Keratinocyte (primary cell): ENCODE results near the gene HAP1.

Source experiments
- EZH2 ChIP-seq: IDR thresholded peaks from one replicate; pipeline ENCODE4 v1.6.1; 2012; ENCODE audit warnings: inconsistent platforms, mild to moderate bottlenecking, low read length, moderate library complexity
- TF ChIP-seq, protein P1 (sequence below), 3 experiments: IDR thresholded peaks in 1 of 3; conservative IDR thresholded peaks in 1 of 3; optimal IDR thresholded peaks in 1 of 3; 2 replicates in 2 of 3; 3 replicates in 1 of 3; pipeline versions ENCODE3 to v1.5.1; 2011; ENCODE audit warnings: low read length in 3 of 3, mild to moderate bottlenecking in 3 of 3, moderate library complexity in 2 of 3, control low read depth in 1 of 3, inconsistent platforms in 1 of 3; ENCODE audit not compliant: insufficient read depth in 2 of 3; ENCODE audit errors: extremely low read depth in 1 of 3

DNA sequence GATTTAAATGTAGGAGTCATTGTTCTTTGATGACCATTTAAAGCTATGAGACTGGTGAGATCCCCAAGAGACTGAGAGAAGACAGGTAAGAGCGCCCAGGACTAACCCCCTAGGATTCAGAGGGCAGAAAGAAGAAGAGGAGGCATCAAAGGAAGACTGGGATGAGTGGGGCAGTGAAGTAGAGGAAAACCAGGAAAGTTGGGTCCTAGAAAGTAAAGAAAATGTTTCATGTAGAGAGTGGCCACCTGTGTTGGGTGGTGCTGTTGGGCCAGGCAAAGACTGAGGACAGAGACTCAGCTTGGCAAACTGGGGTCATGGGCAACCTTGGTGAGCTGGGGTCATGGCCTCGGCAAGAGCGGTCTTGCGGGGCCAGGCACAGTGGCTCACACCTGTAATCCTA is 1.3 kb upstream of the HAP1 start:
- TF ChIP-seq, protein P1, sequence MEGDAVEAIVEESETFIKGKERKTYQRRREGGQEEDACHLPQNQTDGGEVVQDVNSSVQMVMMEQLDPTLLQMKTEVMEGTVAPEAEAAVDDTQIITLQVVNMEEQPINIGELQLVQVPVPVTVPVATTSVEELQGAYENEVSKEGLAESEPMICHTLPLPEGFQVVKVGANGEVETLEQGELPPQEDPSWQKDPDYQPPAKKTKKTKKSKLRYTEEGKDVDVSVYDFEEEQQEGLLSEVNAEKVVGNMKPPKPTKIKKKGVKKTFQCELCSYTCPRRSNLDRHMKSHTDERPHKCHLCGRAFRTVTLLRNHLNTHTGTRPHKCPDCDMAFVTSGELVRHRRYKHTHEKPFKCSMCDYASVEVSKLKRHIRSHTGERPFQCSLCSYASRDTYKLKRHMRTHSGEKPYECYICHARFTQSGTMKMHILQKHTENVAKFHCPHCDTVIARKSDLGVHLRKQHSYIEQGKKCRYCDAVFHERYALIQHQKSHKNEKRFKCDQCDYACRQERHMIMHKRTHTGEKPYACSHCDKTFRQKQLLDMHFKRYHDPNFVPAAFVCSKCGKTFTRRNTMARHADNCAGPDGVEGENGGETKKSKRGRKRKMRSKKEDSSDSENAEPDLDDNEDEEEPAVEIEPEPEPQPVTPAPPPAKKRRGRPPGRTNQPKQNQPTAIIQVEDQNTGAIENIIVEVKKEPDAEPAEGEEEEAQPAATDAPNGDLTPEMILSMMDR (optimal IDR thresholded peaks at IDR 0.05 in 1 of 3, IDR thresholded peaks at IDR 0.05 in 1 of 3, conservative IDR thresholded peaks at IDR 0.05 in 1 of 3; ENCODE audit: extremely low read depth in 1 of 3, insufficient read depth in 2 of 3, low read length in 3 of 3) = no peak
- no peak for TF ChIP-seq EZH2
